Measurements from ENCODE around the gene IMPDH2.

IMPDH2 gene

GRCh38 chr3:49028673-49029562, at the start of gene IMPDH2:
Gene IMPDH2 (minus strand): TSS chr3:49029398. CDS start chr3:49029350, 48 bp downstream.
- DNase-seq (ENCODE audit: low read depth in 2 of 2), result peak; percentile 89 to 90

- no peak for DNase-seq (ENCODE audit: low read depth in 2 of 2)
Measured at GRCh38 chr3:49076646-49077045, 47.4 kb upstream of the IMPDH2 start.

- no peak for DNase-seq (ENCODE audit: low read depth in 2 of 2)
Measured at GRCh38 chr3:49076116-49076515, 46.9 kb upstream of the IMPDH2 start.

GRCh38 chr3:49058011-49058410, 28.8 kb upstream of the IMPDH2 start:
- no peak for DNase-seq (ENCODE audit: low read depth in 2 of 2)

- DNase-seq (ENCODE audit: low read depth in 2 of 2), result no peak
Measured at GRCh38 chr3:49057268-49057667, 28.1 kb upstream of the IMPDH2 start.

- no peak for DNase-seq (ENCODE audit: low read depth in 2 of 2)
Measured at GRCh38 chr3:49054344-49054862, 25.2 kb upstream of the IMPDH2 start.

GRCh38 chr3:49053543-49053942, 24.3 kb upstream of the IMPDH2 start:
- no peak for DNase-seq (ENCODE audit: low read depth in 2 of 2)

- no peak for DNase-seq (ENCODE audit: low read depth in 2 of 2)
Measured at GRCh38 chr3:49035281-49035680, 6.1 kb upstream of the IMPDH2 start.

- no peak for DNase-seq (ENCODE audit: low read depth in 2 of 2)
Measured at GRCh38 chr3:49034650-49035049, 5.5 kb upstream of the IMPDH2 start.

GRCh38 chr3:49032646-49033304, 3.6 kb upstream of the IMPDH2 start:
- no peak for DNase-seq (ENCODE audit: low read depth in 2 of 2)

GRCh38 chr3:49030321-49030720, 1.1 kb upstream of the IMPDH2 start:
- DNase-seq (ENCODE audit: low read depth in 2 of 2), result no peak

GRCh38 chr3:49029563-49029884, 326 bp upstream of the IMPDH2 start:
- no peak for DNase-seq (ENCODE audit: low read depth in 2 of 2)

- DNase-seq (ENCODE audit: low read depth in 2 of 2), result no peak
Measured at GRCh38 chr3:49028298-49028672, 913 bp downstream of the IMPDH2 start.

GRCh38 chr3:49027634-49028033, 1.6 kb downstream of the IMPDH2 start:
- DNase-seq (ENCODE audit: low read depth in 2 of 2), result no peak

- DNase-seq (ENCODE audit: low read depth in 2 of 2), result no peak
Measured at GRCh38 chr3:49026536-49026935, 2.7 kb downstream of the IMPDH2 start.

GRCh38 chr3:49025793-49026520, 3.2 kb downstream of the IMPDH2 start:
- no peak for DNase-seq (ENCODE audit: low read depth in 2 of 2)

GRCh38 chr3:49025005-49025792, 4.0 kb downstream of the IMPDH2 start:
- DNase-seq (ENCODE audit: low read depth in 2 of 2), result no peak

- DNase-seq (ENCODE audit: low read depth in 2 of 2), result no peak
Measured at GRCh38 chr3:49024449-49024848, 4.7 kb downstream of the IMPDH2 start.

GRCh38 chr3:49023775-49024174, 5.4 kb downstream of the IMPDH2 start:
- no peak for DNase-seq (ENCODE audit: low read depth in 2 of 2)

GRCh38 chr3:49022688-49023171, 6.5 kb downstream of the IMPDH2 start:
- DNase-seq (ENCODE audit: low read depth in 2 of 2), result no peak
